ENCODE data around the gene ASCL5.

Gene ASCL5

GRCh38 chr1:201085902-201086735 is 40.9 kb downstream of the ASCL5 start:
- ATAC-seq (peak; percentile 74), DNase-seq (peak; percentile 57)

DNA sequence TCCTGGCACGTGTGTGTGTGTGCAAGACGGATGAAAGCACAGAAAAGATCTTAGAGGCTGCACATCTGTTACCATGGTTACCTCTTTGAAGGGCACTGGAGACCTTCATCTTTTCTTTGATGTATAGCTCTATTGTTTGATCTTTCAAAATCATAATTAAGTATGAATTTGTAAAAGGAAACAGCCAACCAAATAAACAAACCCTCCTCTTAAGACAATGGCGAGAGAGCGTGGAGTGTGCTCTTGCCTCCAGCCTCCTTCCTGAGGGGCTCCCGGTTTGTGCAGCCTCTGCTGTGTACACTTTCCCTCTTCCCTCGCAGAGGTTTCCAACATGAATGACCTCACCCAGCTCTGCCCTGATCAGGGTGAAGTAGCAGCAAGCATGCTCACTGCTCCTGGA is 42.7 kb downstream of the ASCL5 start:
- DNase-seq, result no peak
- no peak for ATAC-seq

- DNase-seq, result no peak
- ATAC-seq, result no peak
Measured at GRCh38 chr1:201083741-201084140, 43.2 kb downstream of the ASCL5 start.

DNA sequence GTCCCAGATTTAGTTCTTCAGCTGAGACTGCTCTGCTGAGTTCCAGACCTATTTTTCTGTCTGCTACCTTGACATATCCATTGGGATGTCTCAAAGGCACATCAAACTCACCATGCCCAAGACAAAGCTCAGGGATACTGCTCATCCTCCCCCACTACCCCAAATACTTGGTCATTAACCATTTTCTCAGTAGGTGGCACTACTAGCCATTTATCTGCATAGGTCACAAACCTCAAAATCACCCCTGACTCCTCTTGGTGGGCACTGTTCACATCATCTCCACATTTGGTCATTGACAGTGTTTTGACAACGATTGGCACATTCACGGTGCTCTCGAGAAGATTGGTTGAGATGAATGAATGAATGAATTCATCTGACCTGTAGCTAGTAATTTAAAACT is 46.8 kb downstream of the ASCL5 start:
- no peak for ATAC-seq
- DNase-seq, result no peak

DNA sequence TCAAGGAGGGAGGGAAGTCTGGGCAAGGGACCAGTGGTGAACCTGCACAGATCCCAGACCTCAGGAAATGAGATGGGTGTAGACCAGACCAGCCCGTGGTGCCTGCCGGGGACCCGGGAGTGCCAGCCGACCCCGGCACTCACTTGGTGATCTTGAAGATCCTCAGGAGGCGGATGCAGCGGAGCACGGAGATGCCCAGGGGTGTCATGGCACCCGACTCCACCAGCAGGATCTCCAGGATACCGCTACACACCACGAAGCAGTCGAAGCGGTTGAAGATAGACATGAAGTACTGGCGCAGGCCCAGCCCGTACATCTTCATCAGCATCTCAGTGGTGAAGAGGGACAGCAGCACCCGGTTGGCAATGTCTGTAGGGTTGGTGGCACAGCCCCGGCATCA is 49.2 kb downstream of the ASCL5 start:
- no peak for ATAC-seq
- no peak for DNase-seq

GRCh38 chr1:201077116-201077515 is 49.9 kb downstream of the ASCL5 start:
- no peak for DNase-seq
- ATAC-seq, result no peak

- DNase-seq, result no peak
- ATAC-seq, result no peak
Measured at GRCh38 chr1:201076092-201076491, 50.9 kb downstream of the ASCL5 start.

GRCh38 chr1:201074018-201074417 is 53.0 kb downstream of the ASCL5 start:
- DNase-seq (no peak), ATAC-seq (no peak)

- DNase-seq, result no peak
Measured at GRCh38 chr1:201072922-201073321, 54.1 kb downstream of the ASCL5 start.

GRCh38 chr1:201072149-201072548 is 54.8 kb downstream of the ASCL5 start:
- ATAC-seq, result no peak
- DNase-seq, result no peak

More at GRCh38 chr1:201072922-201073321, 54.1 kb downstream of the ASCL5 start:
- no peak for ATAC-seq

DNA sequence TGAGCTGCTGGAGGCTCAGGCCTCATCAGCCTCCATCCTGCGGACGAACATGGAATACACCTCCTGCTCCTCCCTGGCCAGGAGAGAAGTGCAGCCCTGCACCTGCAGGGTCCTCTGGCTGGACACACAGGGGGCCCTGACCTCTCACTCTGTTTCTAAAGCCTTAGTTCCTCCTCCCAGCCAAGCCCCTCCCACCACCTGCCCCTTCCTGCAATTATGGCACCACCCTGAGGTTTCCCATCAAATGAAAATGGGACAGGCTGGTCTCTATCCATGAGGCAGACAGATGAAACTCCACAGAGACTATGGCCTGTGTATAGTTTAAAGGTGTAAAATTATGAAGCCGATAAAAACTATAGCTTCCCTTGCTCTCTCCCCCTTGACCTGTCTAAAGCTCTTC is 57.3 kb downstream of the ASCL5 start:
- ATAC-seq (no peak), DNase-seq (no peak)

- DNase-seq (no peak), ATAC-seq (no peak)
Measured at GRCh38 chr1:201068976-201069375, 58.0 kb downstream of the ASCL5 start.

DNA sequence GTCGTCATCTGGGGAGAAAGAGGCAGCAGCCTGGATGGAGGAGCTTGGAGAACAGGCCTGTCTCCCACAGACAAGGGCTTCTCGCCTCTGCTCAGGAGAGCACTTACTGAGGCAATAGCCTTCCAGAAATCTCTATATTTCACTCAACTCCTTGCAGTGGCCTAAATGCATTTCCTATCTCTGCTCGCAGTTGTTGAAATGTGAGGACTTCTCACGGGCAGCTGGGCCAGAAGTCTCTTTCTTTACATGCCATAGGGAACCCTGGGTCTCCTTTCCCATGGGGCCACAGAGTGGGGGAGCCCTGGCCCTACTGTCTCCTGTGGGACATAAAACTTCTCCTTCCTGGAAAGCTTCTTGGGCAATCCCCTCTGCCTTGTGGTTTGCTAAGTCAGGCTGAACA is 60.0 kb downstream of the ASCL5 start:
- no peak for DNase-seq
- no peak for ATAC-seq

- ATAC-seq (no peak), DNase-seq (no peak)
Measured at GRCh38 chr1:201065686-201066085, 61.3 kb downstream of the ASCL5 start.

DNA sequence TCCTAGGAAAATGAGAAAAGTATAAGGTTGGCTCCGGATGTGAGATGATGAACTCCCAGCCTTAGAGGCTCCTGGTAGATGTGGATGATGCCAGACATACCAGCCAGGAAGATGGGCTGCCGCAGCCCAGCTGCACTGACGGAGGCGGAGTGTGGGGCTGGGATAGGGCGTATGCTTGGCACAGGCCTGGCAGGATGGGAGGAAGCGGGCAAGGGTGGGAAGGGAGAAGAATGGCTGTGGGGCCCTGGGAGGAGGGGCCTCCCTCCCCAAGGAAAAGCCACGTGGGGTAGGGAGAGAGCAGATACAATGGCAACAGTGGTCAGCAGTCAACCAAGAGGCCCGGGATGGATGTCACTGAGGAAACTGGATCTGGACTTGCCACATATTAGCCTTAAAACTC is 62.2 kb downstream of the ASCL5 start:
- DNase-seq, result no peak
- no peak for ATAC-seq
